Neuronal stem cell (in vitro differentiated cells): Measurements from ENCODE around the gene SIGLEC7.
"Not testable (repeated sequence)": the region's sequence is repeated elsewhere in the genome, so short reads cannot be mapped to it uniquely, and the experiment has no call there.

Experiments used
- DNase-seq: peaks from one replicate; pipeline ENCODE4 v3.0.0-alpha.2; 2013; ENCODE audit warnings: low spot score
- H2AFZ ChIP-seq: one replicate; pipeline ENCODE4 v1.6.1; 2013; ENCODE audit warnings: mild to moderate bottlenecking, low read length, inconsistent platforms
- H2AK5ac ChIP-seq: 2 replicates; pipeline ENCODE4 v1.6.1; 2013; ENCODE audit warnings: low read depth, mild to moderate bottlenecking, inconsistent platforms, low read length, moderate library complexity, mixed read lengths
- H2BK120ac ChIP-seq: 2 replicates; pipeline ENCODE4 v1.6.1; 2013; ENCODE audit warnings: low read depth, mild to moderate bottlenecking, inconsistent platforms, low read length, moderate library complexity, mixed read lengths
- H2BK12ac ChIP-seq: one replicate; pipeline ENCODE4 v1.6.1; 2013; ENCODE audit warnings: low read length, inconsistent platforms
- H2BK15ac ChIP-seq: 2 replicates; pipeline ENCODE4 v1.6.1; 2013; ENCODE audit warnings: mild to moderate bottlenecking, low read length, inconsistent platforms, mixed read lengths
- H2BK5ac ChIP-seq: one replicate; pipeline ENCODE4 v1.6.1; 2013; ENCODE audit warnings: inconsistent platforms, mild to moderate bottlenecking, low read length, moderate library complexity
- H3K14ac ChIP-seq: one replicate; pipeline ENCODE4 v1.6.1; 2013; ENCODE audit warnings: low read length, inconsistent platforms
- H3K18ac ChIP-seq: 2 replicates; pipeline ENCODE4 v1.6.1; 2013; ENCODE audit warnings: low read length, inconsistent platforms
- H3K23ac ChIP-seq: 2 replicates; pipeline ENCODE4 v1.6.1; 2013; ENCODE audit warnings: low read depth, mild to moderate bottlenecking, mixed read lengths, low read length, inconsistent platforms; ENCODE audit not compliant: poor library complexity
- H3K27ac ChIP-seq: replicated peaks from 3 replicates; pipeline ENCODE4 v1.5.1; 2013; ENCODE audit warnings: low read length, inconsistent platforms
- H3K27me3 ChIP-seq, 3 experiments: 2 replicates each; pipeline ENCODE4 v1.6.1; 2013; ENCODE audit warnings: low read length in 3 of 3, mild to moderate bottlenecking in 2 of 3, inconsistent platforms in 1 of 3, low read depth in 1 of 3, mixed read lengths in 1 of 3, moderate library complexity in 1 of 3; ENCODE audit not compliant: control insufficient read depth in 3 of 3, insufficient read depth in 3 of 3
- H3K36me3 ChIP-seq, 2 donors: replicated peaks in 1 of 2; 2 replicates each; pipeline ENCODE4 v1.6.1; 2013; ENCODE audit warnings: low read length in 2 of 2; ENCODE audit not compliant: control insufficient read depth in 2 of 2, insufficient read depth in 2 of 2
- H3K4ac ChIP-seq: 2 replicates; pipeline ENCODE4 v1.6.1; 2013; ENCODE audit warnings: inconsistent platforms, mild to moderate bottlenecking, low read length, moderate library complexity
- H3K4me1 ChIP-seq, 2 donors: 1 replicate in 1 of 2; 2 replicates in 1 of 2; pipeline ENCODE4 v1.6.1; 2013; ENCODE audit warnings: low read length in 2 of 2, low read depth in 1 of 2; ENCODE audit not compliant: control insufficient read depth in 2 of 2, insufficient read depth in 1 of 2
- H3K4me2 ChIP-seq: one replicate; pipeline ENCODE4 v1.6.1; 2013; ENCODE audit warnings: mild to moderate bottlenecking, low read length, inconsistent platforms; ENCODE audit not compliant: insufficient read depth, poor library complexity, severe bottlenecking
- H3K4me3 ChIP-seq, 2 donors: 2 replicates each; pipeline ENCODE4 v1.5.1; 2013; ENCODE audit warnings: low read length in 2 of 2, mild to moderate bottlenecking in 2 of 2, inconsistent platforms in 1 of 2, moderate library complexity in 1 of 2
- H3K79me1 ChIP-seq: one replicate; pipeline ENCODE4 v1.6.1; 2013; ENCODE audit warnings: low read depth, mild to moderate bottlenecking, inconsistent platforms, low read length, moderate library complexity
- H3K9ac ChIP-seq: one replicate; pipeline ENCODE4 v1.6.1; 2013; ENCODE audit warnings: mild to moderate bottlenecking, low read depth, low read length, inconsistent platforms; ENCODE audit not compliant: poor library complexity
- H3K9me3 ChIP-seq, 2 donors: replicated peaks in 1 of 2; 2 replicates each; pipeline versions ENCODE3 to v1.6.1; 2013; ENCODE audit warnings: low read length in 2 of 2, mild to moderate bottlenecking in 2 of 2, inconsistent platforms in 1 of 2, low read depth in 1 of 2, mixed read lengths in 1 of 2, moderate library complexity in 1 of 2; ENCODE audit not compliant: control insufficient read depth in 2 of 2, insufficient read depth in 1 of 2
- H4K8ac ChIP-seq: one replicate; pipeline ENCODE4 v1.6.1; 2013; ENCODE audit warnings: low read depth, mild to moderate bottlenecking, inconsistent platforms, low read length, moderate library complexity
- H4K91ac ChIP-seq: one replicate; pipeline ENCODE4 v1.6.1; 2013; ENCODE audit warnings: low read length, low read depth, mild to moderate bottlenecking, inconsistent platforms; ENCODE audit not compliant: poor library complexity
- WGBS, 2 donors: extraction: QIAGEN DNeasy Blood & Tissue Kit; methylation state at CpG; one replicate each; pipeline ENCODE4 v1.1.7; 2013; ENCODE audit warnings: missing lambda C conversion rate in 2 of 2, mixed read lengths in 1 of 2; ENCODE audit not compliant: insufficient read length in 2 of 2, insufficient replicate concordance in 1 of 2; ENCODE audit errors: extremely low coverage in 2 of 2; 5-methylcytosine and 5-hydroxymethylcytosine counted together

SIGLEC7 gene

DNA sequence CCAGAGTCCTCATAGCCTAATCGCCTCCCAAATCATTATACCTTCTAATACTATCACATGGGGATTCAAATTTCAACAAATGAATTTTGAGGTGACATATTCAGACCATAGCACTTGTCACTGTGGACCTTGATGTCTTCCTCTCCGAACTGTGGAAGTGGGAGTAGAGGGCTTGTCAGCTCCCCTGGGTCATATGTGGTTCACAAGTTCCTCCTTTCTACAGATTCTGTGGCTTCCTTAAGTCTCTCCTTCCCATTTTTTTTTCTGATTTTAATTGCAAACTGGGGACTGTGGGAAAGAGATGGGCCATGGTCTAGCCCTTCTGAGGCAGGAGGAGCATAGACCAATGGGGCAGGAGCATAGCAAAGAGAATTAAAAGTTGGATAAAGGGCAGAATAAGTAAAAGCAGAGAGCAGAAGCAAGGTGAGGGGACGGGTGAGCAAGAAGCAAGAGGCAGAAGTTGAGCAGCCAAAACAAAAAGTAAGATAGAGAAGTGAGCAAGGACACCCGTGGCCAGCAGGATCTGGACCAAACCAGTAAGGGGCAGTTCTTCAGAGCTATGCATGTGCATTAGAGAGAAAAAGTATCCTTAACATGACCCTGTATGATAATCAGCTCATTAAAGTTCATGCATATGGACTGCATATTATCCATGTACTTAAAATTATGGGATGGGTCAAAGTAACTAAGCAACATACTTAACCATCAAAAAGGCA lies 2.6 kb upstream of the SIGLEC7 start:
- Histone ChIP-seq H2BK12ac (no peak overlapping the region), H3K27ac (no peak overlapping the region), H2BK120ac (no peak overlapping the region), H4K91ac (no peak overlapping the region), H3K14ac (no peak overlapping the region), H3K9ac (no peak overlapping the region), H3K23ac (no peak overlapping the region), H2AK5ac (no peak overlapping the region), H3K4ac (no peak overlapping the region), H2BK15ac (no peak overlapping the region), H3K4me1 (no peaks in the 10 kb centered on the region), H3K18ac (no peak overlapping the region), H3K9me3 (no peaks in the 10 kb centered on the region), H2BK5ac (no peak overlapping the region), H4K8ac (no peak overlapping the region), H3K36me3 (no peaks in the 10 kb centered on the region), H3K79me1 (no peaks in the 10 kb centered on the region), H3K27me3 (peaks cover 0 to 30% (median 0%) of the 10 kb centered on the region in 3 experiments), H3K4me2 (no peak overlapping the region), H3K4me3 (no peak overlapping the region), H2AFZ (no peak overlapping the region)
- DNase-seq: no peak
- no CpG with 5 or more reads among the region's 4 CpGs for WGBS, 2 donors

DNA sequence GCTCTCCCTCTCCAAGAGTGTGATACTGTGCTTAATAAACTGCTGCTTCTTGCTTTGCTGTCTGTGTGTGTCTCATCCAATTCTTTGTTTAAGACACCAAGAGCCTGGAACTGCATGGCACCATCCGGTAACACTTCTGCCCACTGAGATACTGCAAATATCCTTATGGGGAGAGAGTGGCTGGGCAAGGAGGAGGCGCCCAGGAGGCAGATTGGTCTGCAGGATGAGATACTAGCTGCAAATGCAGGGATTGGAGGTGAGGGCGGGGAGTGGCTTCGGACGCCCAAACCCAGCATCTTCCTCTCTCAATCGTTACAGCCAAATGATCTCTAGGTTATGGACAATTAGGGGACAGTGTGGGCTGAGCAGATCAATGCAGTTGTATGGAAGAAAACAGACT lies 1.7 kb upstream of the SIGLEC7 start:
- Histone ChIP-seq H3K36me3 (no peaks in the 10 kb centered on the region), H3K9ac (no peak overlapping the region), H4K91ac (no peak overlapping the region), H3K4me3 (no peak overlapping the region), H3K4me1 (no peaks in the 10 kb centered on the region), H2BK5ac (no peak overlapping the region), H3K23ac (no peak overlapping the region), H2BK12ac (no peak overlapping the region), H3K79me1 (no peaks in the 10 kb centered on the region), H2AFZ (no peak overlapping the region), H3K4ac (no peak overlapping the region), H3K18ac (no peak overlapping the region), H2BK15ac (no peak overlapping the region), H3K9me3 (no peaks in the 10 kb centered on the region), H3K14ac (no peak overlapping the region), H4K8ac (no peak overlapping the region), H2BK120ac (no peak overlapping the region), H3K27me3 (peaks cover 0 to 30% (median 0%) of the 10 kb centered on the region in 3 experiments), H2AK5ac (no peak overlapping the region), H3K27ac (no peak overlapping the region), H3K4me2 (no peak overlapping the region)
- no CpG with 5 or more reads among the region's 6 CpGs for WGBS, 2 donors
- DNase-seq: no peak

DNA sequence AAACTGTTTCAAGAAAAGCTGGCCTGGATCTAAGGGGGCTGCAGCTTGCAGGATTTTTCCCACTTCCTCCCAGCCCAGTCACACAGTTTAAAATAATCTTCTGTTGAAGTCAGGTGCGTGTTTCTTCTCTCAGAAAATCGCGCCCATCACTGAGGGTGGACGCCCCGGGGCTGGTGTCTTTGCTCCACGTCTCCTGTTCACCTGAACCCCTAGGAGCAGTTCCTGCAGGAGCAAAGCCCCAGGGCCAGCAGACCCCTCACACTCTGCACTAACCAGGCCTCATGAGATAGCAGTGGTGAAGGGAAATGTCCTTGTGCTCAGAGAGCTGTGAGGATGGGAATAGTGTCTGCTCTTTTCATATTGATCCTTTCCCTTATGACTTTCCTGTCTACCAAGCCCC lies 920 bp upstream of the SIGLEC7 start:
- WGBS, 2 donors: no CpG with 5 or more reads among the region's 6 CpGs
- no peak overlapping the region for H3K27ac ChIP-seq
- peak overlapping the region; percentile 62 for H3K18ac ChIP-seq
- H4K8ac ChIP-seq: no peak overlapping the region
- no peak overlapping the region for H2BK15ac ChIP-seq
- no peak overlapping the region for H3K4me3 ChIP-seq
- H3K4ac ChIP-seq: no peak overlapping the region
- H3K14ac ChIP-seq: no peak overlapping the region
- H3K4me2 ChIP-seq: no peak overlapping the region
- no peak overlapping the region for H2BK12ac ChIP-seq
- H3K4me1 ChIP-seq: no peaks in the 10 kb centered on the region
- H3K36me3 ChIP-seq: no peaks in the 10 kb centered on the region
- no peak overlapping the region for H2AK5ac ChIP-seq
- peaks cover 0 to 30% (median 0%) of the 10 kb centered on the region in 3 experiments for H3K27me3 ChIP-seq
- no peak for DNase-seq
- no peak overlapping the region for H2BK120ac ChIP-seq
- H3K9me3 ChIP-seq: no peaks in the 10 kb centered on the region
- no peak overlapping the region for H2AFZ ChIP-seq
- no peak overlapping the region for H3K23ac ChIP-seq
- no peak overlapping the region for H2BK5ac ChIP-seq
- no peak overlapping the region for H4K91ac ChIP-seq
- H3K9ac ChIP-seq: no peak overlapping the region
- no peaks in the 10 kb centered on the region for H3K79me1 ChIP-seq

DNA sequence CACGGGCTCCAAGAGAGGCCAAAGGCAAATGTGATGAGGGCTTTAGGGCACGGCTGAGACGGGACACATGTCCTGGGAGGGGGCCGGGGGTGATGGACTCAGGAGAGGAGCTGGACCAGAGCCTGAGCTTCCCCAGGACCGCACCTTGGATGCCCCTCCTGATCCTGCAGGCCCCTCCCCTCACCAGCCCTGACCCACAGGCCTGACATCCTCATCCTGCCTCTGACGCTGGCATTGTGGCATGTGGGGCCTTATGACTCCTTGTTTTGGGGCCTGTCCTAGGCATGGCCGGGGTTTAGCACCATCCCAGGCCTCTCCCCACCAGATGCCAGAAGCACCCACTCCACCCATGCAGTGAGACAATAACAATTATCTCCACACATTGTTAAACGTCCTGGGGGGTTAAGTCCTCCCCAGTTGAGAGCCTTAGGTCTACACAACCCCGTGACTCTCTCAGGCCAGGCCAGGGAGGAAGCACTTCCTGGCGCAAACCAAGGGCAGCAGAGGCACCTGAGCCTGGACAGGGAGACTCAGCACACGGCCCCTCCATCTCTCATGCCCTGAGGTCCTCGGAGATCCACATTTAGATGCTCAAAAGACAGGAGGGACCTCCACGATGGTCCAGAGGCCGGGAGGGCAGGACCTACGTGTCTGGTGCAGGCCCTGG lies 841 bp downstream of the SIGLEC7 start:
- not testable (repeated sequence) for H3K9ac ChIP-seq, H2BK5ac ChIP-seq, H3K9me3 ChIP-seq, H3K4me1 ChIP-seq, H3K14ac ChIP-seq, H2AK5ac ChIP-seq, H3K36me3 ChIP-seq, H2BK15ac ChIP-seq, DNase-seq, H3K4ac ChIP-seq, H4K91ac ChIP-seq, H3K27ac ChIP-seq, H3K4me3 ChIP-seq, H2AFZ ChIP-seq, H3K23ac ChIP-seq, H3K18ac ChIP-seq, H4K8ac ChIP-seq, H3K79me1 ChIP-seq, H2BK12ac ChIP-seq, H3K4me2 ChIP-seq, H2BK120ac ChIP-seq
- peaks cover 0 to 27% (median 0%) of the 10 kb centered on the region in 3 experiments for H3K27me3 ChIP-seq
- WGBS, 2 donors: no CpG with 5 or more reads among the region's 15 CpGs
